ENCODE measurements around the gene PIK3R1.
A peak's percentile ranks its signal among the peaks of the same experiment; 100 is the strongest.
"Not testable (repeated sequence)": the region's sequence is repeated elsewhere in the genome, so short reads cannot be mapped to it uniquely, and the experiment has no call there.

The PIK3R1 gene

DNA sequence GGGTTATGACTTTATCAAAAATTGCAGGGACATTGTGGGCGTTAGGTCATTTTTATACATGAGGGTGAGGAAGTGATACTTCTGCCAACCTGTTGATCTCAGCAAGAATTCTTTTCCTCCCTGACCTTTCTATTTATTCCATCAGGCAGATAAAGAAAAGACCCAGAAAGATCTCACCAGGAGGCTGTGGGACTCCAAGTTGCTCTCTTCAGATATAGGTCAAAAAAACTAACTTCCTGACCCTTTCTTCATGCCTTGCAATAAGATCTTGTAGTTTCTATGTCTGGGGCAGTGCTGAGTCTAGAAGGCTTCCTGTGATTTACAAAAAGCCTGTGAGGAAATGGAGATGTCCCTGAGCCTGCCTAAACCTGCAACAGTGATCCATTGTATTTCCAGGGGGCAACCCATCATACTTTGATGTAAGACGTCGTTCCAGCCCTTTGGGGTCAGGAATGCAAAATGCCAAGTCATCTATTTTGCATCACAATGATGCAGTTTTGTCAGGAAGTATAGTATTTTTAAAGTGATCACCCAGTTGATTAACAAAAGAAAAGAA lies 22.0 kb upstream of the PIK3R1 start:
- DNase-seq (ENCODE audit: low read depth in 2 of 2), result no peak

DNA sequence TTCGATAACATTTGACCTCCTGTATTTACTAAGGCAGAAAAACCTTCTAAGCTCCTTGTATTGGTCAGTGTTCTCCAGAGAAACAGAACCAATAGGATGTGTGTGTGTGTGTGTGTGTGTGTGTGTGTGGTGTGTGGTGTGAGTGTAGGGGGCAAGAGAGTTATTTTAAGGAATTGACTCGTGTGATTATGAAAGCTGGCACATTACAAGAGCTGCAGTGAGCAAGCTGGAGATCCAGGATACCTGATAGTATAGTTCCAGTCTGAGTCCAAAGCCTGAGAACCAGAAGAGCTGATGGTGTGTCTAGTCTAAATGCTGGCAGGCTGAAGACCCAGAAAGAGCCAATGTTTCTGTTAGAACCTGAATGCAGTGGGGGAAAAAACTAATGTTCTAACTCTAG lies 21.2 kb upstream of the PIK3R1 start:
- no peak for DNase-seq (ENCODE audit: low read depth in 2 of 2)

DNA sequence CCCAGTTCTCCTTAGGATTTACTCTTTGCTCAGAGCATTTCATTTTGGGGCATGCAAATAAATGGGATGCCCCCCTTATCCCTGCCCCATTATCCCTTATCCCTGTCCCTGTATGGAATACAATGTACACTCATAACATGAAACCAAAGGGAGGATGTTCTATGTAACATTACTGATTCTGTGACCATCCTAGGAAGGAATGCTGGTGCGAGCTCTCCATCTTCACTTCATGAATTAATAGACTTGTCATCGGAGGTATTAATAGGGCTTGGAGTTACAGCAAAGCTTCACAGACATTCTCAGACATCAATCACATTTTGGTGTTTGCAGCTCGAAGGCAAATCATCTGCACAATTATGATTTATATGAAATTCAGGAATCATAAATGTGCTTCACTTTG lies 20.4 kb upstream of the PIK3R1 start:
- DNase-seq (ENCODE audit: low read depth in 2 of 2), result no peak

DNA sequence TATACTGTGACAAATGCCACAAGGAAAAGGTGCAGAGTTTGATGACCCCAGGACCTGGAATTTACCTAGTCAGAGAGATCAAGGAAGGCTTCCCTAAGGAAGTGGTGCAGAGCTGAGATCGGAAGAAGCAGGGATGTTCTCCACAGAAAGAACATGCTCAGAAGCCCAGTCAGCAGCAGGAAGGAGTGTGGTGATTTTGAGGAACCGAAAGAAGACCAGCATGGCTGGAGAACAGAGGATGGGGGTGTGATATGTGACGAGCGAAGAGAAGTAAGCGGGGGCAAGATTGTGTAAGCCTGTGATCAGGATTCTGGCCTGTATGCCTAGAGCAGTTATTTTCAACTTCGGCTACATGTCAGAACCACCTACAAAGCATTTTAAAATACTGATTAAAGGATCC lies 18.7 kb upstream of the PIK3R1 start:
- no peak for DNase-seq (ENCODE audit: low read depth in 2 of 2)

DNA sequence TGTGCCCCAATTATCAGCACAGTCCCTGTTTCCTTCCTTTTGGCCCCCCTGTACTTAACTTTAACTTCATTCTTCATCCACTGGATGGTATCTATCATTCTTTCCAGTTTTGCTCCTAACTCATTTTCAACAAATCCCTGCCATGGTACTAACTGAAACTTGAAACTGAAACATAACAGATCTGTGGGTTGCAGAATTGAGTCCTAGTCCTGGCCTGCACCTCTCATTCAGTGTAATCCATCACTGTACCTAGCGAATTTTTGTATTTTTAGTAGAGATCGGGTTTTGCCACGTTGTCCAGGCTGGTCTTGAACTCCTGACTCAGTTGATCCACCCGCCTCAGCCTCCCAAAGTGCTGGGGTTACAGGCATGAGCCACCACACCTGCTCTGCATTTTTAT lies 15.3 kb upstream of the PIK3R1 start:
- DNase-seq (ENCODE audit: low read depth in 2 of 2), result no peak

DNA sequence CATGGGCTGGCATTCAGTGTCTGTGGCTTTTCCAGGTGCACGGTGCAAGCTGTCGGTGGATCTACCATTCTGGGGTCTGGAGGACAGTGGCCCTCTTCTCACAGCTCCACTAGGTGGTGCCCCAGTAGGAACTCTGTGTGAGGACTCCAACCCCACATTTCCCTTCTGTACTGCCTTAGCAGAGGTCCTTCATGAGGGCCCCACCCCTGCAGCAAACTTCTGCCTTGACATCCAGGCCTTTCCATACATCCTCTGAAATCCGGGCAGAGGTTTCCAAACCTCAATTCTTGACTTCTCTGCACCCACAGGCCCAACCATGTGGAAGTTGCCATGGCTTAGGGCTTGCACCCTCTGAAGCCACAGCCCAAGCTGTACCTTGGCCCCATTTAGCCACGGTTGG lies 4.9 kb upstream of the PIK3R1 start:
- DNase-seq (ENCODE audit: low read depth in 2 of 2), result not testable (repeated sequence)

DNA sequence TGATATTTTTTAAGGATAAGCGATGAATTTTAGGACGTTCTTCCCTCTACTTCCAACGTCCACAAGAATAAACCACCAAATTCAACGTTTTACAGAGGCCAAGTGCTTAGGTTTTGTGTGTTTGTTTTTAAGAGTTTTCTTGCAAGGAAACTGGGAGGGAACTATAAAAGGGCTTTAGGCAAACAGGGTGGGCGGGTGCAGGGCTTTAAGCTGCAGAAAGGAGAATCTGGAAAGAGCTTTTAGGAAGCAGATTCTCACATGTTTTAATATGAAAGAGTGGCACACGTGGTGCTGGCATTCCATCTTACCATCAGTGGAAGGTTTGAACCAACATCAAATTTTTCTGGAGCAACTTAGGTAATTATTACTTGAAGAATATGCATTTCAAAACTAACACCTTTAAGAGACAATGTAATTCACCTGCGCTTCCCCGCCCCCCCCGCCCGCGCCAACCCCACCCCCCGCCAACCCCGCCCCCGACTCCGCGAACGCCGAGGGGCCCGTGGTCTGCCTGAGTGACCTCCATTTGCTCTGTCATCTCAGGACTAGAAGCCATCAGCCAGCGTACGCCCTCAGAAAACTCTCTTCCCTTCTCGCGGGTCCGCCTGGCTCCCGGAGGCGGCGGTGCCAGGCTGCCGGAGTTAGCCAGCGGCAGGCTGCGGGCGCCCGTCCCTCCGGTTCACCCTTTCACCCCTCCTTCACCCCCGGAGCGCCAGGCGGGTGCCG lies 911 bp upstream of the PIK3R1 start:
- DNase-seq (ENCODE audit: low read depth in 2 of 2), result peak in 1 of 2 donors; percentile 42

DNA sequence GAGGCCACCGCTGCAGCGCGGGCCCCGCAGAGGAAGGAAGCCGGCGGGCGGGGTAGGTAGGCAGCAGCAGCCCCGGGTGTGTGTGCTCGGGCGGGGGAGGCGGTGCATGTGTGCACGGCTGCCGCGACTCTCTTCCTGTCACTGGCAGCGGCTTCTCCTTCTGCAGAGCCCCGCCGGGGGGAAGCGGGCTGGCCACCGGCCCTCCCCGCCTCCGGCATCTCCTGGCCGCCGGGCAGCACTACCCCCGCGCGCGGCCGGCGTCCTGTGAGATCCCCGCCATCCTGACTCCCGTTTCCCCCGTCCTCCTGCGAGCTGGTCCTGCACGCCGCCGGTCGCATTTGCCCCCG lies 315 bp downstream of the PIK3R1 start:
- DNase-seq (ENCODE audit: low read depth in 2 of 2), result no peak

DNA sequence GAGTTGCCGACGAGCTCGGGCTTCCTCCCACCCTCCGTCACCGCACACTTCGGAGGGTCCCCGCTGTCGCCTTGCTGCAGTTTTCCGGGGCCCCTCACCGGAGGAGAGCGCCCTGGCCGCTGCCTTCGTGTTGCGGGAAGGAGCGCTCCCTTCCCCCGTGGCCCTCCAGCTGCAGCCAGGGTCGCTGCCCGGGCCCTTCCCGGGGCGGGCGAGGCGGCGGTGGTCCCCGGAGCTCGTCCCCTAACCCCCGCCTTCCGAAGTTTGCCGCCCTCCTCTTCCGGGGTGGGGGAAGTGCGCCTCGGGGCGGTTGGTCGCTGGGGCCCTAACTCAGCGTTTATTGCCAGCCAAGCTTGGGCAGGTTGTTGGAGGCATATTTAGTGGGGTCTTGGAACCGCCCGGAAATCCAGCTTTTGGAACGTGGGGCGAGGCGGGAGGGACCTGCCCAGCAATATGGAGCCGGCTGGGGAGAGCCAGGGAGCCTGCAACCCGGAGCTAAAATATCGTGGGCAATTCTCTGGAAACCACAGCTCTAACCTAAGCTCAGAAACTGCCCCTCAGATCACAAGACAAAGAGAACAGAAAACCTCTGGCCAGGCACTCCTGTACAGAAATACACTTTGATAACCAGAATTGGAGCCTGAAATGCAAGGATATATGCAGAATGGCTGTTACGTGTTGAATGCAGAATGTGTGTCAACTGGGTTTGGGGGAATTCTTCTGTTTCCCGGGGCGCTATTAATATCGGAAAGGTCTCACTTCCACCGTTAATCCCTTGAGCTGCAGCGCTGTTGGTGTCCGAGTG lies 890 bp downstream of the PIK3R1 start:
- DNase-seq (ENCODE audit: low read depth in 2 of 2), result peak; percentile 20 to 44

DNA sequence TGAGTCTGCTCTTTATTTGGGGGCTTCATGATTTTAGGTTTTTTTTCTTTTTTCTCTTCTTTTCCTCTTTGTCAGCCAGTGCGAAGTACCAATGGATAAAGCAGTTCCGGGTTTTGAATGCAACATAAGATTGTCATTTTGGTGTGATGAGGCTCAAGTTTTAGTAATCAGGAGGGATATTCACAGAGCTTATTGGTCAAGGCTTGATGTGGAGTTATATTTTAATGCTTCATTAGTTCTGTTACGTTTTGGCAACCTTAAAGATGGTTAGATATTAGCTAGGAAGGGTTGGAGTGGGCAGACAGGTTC lies 1.4 kb downstream of the PIK3R1 start:
- DNase-seq (ENCODE audit: low read depth in 2 of 2), result no peak

DNA sequence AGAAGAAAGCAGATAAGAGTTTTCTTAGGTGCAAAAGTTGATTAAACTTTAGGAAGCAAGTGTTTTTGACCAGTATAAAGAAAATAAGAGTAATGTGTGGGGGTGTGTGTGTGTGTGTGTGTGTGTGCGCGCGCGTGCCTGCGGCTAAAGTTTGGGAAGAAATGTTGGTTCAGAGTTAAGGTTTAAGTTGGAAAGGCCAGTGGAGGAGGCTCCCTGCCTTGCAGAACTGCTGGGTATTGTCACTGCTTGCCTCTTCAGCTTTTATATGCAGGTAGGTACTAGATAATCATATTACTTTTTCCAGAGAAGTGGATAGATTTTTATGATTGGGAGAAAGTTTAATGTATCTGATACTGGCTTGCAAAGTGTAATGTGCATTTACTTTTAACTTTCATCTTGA lies 2.0 kb downstream of the PIK3R1 start:
- no peak for DNase-seq (ENCODE audit: low read depth in 2 of 2)

DNA sequence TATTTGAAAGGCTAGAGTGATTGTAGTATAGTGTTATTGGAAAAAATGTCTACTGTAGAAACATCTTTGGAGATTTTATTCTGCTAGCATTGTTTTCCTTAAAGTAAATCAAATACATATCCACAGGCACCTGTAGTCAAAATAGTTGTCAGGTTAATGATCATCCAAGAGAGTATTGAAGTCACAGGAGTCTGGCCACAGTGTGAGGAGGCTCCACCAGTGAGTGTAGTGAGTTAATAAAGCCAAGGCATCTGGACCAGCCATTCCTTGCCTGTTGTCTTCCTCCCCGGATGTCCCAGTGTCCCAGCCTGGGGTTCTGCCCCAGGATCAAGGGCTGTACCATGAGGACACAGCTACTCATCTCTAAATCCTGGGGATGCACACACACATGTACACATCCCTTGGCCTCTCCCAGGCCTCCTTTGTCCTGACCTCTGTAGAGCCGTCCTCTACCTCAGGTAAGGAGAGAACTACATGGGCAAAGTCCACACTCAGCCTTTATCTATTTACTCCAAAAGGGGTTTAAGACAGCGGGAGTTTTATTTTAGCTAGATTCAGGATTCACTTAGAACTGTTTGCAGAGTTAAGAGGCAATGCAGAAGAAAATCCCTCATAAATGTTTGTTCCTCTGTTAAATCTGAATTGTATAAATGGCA lies 3.7 kb downstream of the PIK3R1 start:
- DNase-seq (ENCODE audit: low read depth in 2 of 2), result no peak

DNA sequence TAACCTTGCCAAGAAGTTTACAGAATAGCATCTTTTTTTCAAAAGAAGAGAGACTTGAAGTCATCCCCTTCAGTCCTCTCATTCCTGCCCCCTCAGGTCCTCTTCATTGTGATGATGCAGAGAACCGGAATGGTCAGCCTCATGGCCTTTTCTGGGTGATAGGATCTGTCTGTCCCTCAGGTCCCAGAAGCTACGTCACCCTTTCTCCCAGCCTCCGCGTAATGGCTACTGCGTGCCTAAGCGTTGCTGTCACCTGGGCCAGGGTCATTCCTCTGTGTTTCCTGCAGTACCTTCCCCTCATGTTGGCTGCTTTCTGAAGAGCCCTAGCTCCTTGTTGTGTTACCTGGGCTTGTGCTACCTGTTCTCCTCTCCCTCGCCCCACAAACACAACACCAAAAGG lies 4.7 kb downstream of the PIK3R1 start:
- no peak for DNase-seq (ENCODE audit: low read depth in 2 of 2)

DNA sequence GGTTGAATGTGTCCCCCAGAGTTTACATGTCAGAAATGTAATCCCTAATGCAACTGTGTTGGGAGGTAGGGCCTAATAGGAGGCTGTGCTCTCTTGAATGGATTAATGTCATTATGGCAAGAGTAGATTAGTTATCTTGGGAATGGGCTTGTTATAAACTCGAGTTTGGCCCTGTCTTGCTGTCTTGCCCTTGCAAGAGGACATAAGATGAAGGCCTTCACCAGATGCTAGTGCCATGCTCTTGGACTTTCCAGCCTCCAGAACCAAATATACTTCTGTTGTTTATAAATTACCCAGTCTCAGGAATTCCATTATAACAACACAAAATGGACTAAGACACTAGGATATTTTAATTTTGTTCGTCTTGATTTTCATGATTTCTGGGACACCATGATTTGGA lies 5.4 kb downstream of the PIK3R1 start:
- DNase-seq (ENCODE audit: low read depth in 2 of 2), result no peak

DNA sequence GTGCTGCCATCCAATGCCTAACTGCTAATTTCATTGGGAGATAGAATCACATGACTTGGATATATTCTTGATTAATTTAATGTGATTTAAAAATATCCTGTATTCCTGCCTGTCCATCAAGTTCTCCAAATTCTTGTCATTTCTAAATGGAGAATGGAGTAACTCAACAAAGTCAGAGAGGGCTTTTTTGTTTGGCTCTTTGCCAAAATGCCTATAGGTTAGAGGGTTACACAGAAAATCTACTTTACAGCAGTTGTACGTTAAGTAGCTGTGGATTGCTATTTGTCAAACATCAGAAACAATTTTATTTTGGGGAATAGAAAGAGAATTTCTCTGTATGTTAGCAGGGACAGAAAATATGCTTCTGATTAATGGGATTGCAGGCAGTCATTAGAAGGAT lies 5.9 kb downstream of the PIK3R1 start:
- DNase-seq (ENCODE audit: low read depth in 2 of 2), result no peak

DNA sequence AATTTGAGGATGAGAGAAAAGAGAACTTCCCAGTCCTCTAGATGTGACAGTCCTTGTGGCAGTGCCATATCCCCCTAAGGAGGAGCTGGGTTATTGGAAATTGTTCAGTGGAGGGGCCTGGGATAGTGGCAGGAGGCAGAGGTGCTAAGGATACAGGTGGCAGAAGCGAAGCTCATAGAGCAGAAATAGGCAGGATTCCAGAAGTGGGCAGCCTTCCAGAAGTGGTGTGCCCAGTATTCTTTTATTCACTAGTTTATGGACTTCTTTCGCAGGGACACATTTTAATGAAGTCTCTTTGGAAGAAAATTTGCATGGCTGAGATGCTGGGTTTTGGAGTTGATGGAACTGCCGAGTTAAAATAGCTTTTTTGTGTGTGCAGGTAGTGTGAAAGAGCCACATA lies 6.8 kb downstream of the PIK3R1 start:
- no peak for DNase-seq (ENCODE audit: low read depth in 2 of 2)

DNA sequence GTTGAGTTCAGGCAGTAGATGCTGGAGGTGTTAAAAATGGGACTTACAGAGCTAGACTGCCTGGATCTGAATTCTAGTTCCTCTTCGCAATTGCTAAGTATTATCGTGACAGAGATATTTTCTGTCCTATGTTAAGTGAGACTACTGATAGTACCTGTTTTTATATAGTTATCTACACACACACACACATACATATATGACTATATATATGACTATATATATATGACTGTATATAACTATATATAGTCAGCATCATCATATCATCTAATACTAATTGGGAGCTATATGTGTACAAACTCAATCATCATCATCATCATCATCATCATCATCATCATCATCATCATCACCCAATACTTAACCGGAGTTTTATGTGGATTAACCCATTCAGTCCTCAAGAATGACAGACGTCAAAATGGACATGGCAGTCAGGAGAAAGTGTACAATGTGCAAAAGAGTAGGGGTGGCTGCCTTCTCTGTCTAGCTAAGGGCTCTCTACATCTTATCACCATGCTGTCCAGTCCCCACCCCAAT lies 7.3 kb downstream of the PIK3R1 start:
- no peak for DNase-seq (ENCODE audit: low read depth in 2 of 2)

DNA sequence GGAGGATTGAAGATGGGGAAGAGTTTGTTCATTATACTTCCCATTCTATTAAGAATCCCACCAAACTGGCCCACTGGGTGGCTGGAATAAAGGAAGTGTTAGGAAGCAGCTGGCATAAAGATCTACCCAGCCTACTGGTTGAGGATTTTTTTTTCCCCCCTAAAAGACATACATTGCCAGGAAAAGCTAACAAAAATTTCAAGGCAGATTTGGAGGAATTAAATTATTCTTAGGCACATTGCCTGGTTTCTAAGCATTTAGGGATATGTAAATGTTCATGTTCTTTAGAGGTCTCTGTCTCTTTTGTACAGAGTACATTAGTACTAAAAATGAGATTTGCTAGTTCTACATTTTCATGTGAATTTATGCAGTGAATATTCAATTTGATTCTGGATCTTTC lies 8.3 kb downstream of the PIK3R1 start:
- DNase-seq (ENCODE audit: low read depth in 2 of 2), result no peak

DNA sequence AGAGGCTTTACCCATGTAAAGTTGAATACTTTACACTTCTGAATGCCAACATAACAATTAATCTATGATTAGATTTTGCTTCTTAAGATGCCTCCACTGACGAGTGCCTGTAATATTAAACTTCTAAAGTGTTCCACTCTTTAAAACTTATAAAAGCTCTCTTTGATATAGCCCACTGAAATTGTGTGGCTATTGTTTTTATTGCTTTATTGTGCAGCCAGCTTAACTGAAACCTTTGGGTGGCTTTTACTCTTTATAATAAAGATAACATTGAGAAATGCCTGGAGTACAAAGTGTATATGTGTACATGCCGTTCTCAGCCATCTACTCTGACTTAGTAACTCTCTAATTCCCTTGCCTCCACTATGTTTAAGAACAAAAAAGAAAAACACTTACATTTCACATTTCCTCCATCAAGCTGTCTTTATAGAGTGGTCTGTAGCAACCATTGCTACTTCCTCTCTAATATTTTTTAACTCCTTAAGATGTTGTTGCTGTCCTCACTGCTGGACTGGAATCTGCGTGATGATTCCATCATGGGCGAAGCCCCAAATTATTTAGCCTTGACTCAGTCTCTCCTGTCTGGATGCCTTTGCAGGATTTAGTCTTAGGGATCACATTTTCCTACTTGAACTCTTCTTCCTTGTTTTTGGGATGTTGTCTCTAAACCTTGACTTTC lies 9.1 kb downstream of the PIK3R1 start:
- no peak for DNase-seq (ENCODE audit: low read depth in 2 of 2)

DNA sequence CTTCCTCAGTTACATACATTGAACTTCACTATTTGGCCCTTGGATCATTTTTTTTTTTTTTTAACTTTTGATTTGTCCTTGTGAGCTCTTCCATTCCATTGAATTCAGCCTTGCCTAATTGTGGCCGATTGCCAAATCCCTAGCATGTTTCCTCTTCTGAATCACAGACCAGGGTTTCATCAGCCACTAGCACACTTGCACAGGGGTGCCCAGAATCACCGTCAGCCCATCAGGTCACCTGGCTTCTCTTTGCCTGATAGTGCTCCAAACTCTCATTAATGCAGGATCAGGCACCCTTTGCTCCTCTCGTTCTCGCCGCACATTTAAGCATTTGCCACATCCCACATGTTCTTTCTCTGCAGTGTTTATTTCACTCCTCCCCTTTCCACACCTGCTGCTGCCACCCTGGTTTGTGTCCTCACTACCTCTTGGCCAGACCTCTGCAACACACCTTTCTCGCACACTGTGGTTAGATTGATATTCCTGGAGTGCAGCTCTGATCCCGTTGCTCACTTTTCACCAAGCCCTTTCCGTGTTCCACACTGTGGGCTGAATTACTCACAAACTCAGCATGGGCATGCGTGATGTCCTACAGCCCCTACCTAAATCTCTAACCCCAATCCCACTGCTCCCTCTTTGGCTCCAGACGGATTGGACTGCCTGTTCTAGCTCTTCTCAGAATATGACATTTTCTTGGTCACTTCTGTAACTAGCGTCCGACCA lies 9.8 kb downstream of the PIK3R1 start:
- DNase-seq (ENCODE audit: low read depth in 2 of 2), result no peak

DNA sequence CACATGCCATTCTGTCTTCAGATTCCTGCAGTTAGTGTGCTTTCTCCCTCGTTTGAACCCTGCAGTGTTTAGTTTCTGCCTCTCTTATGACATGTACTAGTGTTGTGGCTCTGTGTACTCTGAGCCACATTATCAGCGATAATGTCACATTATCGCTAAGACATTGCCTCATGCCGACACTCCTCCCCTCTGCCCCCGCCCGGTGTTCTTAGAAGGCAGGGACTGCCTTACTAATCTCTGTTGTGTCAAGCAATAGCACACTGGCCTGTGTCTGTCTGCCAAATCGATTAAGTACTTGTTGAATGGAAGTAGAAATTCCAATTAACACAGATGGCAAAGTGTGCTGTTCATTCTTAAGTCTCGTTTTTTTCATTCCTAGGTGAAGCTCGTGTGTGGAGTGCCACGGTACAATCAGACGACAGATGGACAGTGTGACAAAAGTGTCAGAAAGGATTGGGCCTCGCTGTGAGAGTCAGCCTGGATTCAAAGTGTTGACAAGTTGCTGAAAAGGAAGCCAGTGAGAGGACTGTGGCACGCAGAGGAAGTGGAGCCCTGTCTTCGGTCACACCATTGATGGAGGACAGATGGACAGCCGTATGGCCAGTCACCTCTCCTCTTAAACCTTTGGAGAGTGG lies 10.5 kb downstream of the PIK3R1 start:
- no peak for DNase-seq (ENCODE audit: low read depth in 2 of 2)
